Effector CD8-positive, alpha-beta T cell (primary cell): ENCODE results near the gene CRPPA.

Experiments
- DNase-seq: peaks from one replicate; lab custom pipeline; 2025; lab: John Stamatoyannopoulos, UW

CRPPA gene

DNA sequence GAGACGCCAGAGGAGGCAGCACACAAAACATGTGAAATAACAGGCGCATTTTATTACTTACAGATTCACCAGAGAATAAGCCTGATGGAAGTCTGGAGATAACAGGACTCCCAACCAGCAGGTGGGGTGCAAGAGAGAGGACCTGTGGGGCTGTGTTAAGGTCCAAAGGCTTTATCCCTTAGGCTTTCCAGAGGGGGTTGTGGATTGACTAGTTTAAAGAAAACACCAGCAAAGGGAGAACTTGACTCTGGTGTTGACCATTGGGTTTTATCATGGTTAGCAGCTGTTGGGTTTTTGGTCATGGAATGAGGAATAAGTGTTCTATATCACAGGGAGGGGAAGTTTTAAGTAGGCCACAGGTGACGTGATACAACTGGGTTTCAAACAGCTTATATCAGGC lies 1.6 kb upstream of the CRPPA start:
- no peak for DNase-seq

DNA sequence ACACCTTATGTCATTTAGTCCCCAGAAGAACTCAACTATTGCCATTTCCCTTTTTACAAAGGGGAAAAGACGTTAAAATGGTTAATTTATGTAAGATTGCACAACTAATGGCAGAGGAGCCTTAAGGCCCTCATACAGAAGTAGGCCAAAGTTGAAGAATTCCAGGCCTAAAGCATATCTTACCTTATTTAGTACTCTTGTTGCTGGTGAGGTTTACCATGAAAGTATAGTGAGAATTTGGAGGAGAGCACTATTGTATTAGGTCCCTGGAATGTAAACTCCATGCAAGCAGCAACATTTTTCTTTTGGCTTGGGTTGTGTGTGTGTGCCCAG lies 731 bp upstream of the CRPPA start:
- DNase-seq: no peak

DNA sequence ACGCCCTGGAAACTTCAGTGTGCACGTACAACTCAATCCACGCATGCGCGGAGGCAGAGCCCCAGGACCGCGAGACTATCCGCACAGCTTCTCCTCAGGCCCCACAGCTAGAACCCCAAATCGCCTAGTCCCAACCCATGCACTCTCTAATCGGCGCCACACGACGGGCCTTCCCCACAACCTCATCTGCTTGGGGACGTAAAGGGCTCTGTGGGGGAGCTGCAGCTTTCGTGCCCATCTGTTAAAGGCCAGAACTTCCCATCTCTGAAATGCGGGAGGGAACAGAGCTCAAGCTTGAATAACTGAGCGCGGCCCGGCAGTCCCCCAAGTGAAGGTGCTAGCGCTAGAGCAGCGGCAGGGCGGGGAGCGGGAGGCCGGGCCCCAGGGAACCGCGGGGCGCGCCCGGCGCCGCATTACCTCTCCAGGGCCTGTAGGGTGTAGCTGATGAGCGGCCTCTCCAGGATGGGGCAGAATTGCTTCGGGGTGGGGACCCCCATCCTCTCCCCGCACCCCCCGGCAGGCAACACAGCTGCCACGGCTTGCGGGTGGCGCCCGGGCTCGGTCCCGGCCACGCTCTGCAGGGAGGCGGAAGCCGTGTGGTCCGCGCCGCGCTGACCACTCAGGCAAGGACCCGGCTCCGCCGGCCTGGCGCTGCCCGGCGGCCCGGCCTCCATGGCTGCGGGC lies 547 bp downstream of the CRPPA start:
- peak; percentile 71 for DNase-seq

DNA sequence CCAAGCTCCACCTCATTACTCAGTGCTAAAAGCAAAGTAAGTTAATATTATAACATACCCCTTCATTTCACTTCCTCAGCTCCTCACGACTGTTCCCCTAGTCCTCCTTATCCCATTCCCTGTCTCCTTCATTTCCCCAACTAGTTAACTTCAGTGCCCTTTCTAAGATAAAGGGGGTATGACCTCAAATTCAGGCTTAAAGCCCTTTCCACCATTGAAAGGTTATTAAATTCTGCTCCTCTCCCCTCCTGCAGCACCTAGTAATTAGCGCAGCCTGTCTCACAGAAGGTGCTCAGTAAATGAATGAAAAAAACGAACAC lies 1.0 kb downstream of the CRPPA start:
- no peak for DNase-seq

DNA sequence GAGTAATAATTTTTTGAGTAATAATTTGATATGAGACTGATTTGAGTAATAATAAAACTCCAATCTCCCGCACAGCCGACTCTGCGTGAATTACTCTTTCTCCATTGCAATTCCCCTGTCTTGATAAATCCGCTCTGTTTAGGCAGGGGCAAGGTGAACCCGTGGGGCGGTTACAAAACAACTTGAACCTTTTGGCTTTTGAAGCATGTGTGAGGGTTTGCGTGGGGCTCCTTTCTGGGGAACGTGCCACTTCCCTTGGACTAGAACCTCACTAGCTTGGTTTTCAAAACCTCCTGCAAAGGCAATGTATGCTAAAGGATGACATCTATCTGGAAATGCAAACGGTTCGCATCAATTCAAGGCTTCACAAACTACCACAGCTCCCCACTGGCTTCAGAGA lies 1.5 kb downstream of the CRPPA start:
- DNase-seq: no peak

DNA sequence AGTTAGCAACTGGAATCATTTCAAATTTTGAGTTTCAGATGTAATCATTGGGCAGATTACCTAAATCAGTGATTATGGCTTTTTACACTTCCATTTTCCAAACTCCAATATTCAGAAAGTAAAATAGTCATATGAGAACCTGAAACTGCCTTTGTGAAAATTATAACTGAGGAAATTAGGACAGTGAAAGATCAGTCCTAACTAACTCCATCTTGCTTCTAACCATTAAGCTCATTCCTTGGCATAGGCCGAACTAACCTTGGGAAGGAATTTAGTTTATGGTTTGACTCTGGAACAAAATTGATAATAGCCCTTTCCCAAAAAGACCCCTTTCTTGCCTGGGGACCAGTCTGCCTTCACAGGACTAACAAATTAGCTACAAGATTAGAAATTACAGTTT lies 2.2 kb downstream of the CRPPA start:
- DNase-seq: no peak

DNA sequence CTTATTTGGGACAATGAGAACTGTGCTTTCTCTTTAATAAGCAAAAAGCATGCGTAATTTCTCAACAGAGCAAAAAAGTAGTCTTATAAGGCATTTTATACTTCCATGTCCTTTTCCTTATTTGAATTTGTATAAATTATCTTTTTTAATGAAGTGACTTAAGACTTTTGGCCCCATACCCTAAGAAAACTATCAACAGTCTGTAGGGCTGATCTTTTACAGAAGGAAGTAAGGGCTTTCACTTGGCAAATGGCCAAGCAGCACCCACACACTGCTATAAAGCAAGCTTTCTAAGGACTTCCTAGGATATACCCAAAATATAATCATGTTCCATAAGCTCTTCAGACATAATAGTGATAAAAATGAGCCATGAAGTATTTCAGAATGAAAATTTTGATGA lies 3.4 kb downstream of the CRPPA start:
- DNase-seq: no peak

DNA sequence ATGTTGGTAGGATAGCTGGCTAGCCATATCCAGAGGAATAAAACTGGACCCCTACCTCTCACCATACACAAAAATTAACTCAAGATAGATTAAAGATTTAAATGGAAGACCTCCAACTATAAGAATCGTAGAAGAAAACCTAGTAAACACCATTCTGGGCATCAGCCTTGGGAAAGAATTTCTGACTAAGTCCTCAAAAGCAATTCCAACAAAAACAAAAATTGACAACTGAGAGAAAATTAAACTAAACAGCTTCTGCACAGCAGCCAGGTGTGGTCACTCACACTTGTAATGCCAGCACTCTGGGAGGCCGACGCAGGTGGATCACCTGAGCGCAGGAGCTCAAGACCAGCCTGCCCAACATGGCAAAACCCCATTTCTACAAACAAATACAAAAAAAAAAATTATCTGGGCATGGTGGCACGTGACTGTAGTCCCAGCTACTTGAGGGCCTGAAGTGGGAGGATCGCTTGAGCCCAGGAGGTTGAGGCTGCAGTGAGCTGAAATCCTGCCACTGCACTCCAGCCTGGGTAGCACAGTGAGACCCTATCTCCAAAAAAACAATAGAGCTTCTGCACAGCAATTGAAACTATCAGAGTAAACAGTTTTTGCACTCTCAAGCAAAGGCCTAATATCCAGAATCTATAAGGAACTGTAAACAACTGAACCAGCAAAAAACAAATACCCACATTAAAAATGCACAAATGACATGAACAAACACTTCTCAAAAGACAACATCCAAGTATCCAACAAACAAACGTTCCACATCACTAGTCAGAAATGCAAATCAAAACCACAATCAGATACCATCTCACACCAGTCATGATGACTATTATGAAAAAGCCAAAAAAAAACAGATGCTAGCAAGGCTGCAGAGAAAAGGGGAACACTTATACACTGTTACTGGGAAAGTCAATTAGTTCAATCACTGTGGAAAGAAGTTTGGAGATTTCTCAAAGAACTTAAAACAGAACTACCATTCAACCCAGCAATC lies 4.8 kb downstream of the CRPPA start:
- DNase-seq: no peak

DNA sequence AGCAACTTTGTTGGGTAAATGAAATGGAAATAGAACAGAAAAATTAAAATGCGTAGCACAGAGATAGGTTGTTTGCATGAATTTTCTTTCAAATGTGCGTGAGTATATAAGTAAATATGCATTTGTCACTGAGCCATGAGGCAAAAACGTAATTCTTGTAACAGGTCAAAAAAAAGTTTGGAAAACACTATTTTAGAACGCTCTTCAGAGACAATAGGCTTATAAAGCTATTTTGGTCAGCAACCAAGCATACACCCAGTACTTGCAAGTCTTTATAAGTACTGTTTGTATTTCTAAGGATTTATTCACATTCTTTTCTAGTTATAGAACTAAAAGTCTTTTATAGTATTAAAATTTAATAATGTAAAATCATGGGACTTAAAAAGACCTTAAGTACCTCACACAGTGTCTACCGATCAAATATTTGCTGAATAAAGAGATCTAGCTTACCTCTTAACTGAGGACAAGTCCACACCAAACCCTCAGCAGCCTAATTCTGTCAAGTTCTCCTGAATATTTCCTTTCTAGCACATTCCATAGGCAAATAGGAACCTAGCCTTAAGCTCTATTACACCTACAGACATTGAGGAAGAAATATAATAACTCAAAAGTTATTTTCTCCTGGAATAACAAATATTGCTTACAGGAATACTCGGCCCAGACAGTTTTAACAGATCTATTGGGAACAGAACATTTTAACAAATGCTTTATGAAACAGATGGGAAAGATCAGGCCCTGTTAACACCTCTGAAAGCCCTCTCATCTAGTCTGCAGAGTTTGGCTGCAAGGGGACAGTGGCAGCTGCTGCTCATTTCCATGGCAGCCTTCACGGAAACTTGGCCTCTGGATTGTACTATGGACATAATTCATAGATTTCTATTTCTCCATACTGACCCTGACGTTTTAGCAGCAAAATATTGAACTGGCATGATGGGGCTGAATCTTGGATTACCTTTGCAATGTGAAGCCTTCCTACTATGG lies 8.8 kb downstream of the CRPPA start:
- no peak for DNase-seq

DNA sequence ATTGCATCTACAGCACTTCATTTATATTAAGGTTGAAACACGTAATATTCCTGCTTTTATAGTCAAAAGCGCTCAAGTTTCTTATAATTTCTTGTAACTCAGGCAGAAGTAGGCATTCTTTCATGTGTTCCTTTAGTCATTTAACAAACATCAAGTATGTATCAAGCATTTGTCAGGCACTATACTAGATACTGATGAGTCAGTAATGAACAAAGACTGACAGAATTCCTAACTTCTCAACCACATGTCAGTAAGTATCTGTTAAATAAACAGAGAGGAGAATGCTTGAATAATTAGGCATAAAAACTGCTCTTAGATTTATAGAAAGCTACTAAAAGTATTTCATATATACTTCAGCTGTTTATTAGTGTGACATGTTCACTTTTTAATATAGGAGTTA lies 9.9 kb downstream of the CRPPA start:
- no peak for DNase-seq

DNA sequence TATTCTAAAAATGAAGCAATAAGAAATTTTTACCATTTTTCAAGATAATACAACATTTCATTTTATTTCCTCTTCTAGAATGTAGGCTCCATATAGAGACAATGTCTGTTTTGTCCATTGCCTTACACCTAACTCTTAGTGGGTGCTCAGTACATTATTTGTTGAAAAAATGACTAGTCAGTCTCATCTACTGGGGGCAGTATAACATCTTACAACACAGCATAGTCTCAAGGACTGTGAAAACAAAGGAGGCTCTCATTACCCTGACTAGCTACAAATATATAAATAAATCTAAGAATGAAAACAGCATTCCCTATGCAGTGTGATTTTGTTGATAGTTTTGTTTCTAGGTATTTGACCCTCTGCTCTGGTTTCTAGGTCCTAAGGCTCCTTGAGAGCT lies 11.6 kb downstream of the CRPPA start:
- DNase-seq: no peak

DNA sequence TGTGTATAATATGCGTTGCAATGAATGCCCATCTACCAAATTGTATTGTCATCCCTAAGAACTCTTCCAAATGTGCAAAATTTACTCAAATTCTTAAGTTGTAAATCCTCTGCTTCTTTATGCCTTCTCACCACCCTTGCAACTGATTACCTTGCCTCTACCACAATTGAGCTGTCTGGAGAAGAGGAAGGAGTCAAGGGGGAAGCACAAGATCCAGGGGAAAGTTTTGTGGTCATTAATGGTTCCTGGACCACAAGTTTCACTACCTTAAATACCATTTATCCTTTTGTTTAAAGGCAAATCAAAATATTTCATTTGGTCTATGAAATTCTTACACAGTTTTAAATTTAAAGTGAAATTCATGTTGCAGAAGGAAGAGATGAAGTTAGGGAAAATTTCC lies 16.7 kb downstream of the CRPPA start:
- DNase-seq: no peak

DNA sequence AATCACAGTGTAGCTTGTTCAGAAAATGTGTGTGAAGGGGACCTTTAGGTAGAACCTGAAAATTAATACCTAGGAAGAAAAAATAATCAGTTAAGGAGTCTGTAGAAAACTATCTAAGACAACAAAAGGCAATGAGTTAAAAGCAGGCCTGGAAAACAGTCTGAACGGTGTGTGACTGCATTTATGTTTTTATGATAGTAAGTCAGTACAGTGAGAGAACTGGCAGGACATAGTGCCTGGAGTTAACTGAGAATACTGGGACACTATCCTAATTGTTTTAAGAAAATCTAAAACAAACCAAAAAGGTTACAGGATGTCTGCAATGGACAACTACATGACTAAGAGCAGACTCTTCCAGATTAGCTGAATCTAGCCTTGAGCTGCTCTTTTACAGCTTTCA lies 17.9 kb downstream of the CRPPA start:
- no peak for DNase-seq

DNA sequence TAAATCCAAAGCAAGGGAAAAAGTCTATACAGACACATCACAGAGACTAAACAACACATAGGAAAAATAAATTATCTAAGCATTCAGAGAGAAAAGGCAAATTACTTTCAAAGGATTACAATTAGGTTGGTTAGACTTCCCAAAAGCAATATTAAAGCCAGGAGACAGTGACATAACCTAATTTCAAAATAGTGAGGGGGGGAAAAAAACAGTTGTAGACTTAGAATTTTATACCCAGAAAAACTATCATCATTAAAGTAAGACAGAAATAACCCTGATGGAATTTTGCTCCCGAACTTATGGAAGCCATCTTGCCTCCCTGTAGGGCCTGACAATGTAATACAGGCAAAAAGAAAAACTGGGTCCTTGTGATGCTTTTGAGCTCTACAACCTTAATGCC lies 18.4 kb downstream of the CRPPA start:
- DNase-seq: no peak

DNA sequence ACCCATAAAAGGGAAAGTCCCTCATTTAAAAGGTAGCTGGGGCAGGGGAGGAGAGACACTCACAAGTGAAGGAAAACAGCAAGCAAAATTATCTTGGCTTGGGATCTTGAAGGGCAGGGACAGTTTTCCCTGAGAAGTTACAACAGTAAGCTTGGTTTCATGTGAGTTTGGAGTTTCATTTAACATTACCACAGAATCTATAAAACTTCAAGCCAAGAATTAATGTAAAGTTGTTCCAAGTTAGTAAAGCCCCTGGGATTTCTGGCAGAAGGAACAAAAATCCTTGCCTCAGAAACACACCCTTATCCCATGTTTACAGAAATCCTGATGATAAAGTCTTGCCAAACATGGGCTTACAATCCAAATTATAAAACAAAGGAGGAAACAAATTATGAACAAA lies 19.2 kb downstream of the CRPPA start:
- no peak for DNase-seq

DNA sequence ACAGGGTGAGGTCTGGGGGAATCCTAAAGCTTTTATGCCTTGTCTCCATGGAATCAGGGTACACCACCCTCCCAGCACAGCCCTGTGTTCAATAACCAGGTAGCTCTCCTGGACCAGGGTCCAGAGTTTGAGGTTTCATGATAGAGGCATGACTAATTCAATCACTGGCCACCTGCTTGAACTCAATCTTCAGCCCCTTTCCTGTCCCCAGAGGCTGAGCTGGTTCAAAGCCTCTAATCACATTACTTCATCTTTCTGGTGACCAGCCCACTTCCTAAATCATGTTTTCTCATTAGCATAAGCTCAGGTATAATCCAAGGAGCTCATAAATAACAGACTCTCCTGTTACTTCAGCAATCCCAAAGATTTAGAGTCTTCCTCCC lies 20.5 kb downstream of the CRPPA start:
- no peak for DNase-seq

DNA sequence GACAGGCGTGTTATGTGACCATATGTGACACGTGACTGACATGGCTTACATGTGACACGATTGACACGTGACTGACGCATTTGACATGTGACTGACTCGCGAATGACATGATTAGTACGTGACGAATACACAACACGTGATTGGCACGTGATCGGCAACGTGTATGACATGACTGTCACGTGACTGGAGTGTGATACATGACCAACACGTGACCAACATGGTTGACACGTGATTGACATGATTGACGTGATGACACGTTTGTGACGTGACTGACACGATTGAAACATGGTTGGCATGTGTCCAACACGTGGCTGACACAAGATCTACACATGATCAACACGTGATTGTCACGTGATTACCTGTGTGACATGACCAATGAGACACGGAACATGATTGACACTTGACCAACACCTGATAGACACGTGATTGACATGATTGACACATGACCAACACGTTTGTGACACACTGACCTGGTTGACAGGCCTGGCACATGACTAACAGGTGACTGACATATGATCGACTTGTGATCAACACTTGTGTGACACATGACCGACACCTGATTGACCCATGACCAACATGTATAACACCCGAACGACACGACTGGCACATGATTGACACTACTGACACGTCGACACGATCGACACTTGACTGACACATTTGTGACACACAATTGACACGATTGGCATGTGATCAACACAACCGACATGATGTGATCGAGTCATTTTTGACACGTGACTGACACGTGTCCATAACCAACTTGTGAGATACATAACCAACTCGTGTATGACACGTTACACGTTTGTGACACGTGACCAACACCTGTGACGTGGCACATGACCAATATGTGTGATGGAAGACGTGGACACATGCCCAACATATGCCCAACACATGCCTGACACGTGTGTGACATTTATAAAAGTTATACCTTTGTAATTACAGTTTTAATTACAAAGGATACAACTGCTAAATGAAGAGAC lies 21.1 kb downstream of the CRPPA start:
- DNase-seq: no peak

DNA sequence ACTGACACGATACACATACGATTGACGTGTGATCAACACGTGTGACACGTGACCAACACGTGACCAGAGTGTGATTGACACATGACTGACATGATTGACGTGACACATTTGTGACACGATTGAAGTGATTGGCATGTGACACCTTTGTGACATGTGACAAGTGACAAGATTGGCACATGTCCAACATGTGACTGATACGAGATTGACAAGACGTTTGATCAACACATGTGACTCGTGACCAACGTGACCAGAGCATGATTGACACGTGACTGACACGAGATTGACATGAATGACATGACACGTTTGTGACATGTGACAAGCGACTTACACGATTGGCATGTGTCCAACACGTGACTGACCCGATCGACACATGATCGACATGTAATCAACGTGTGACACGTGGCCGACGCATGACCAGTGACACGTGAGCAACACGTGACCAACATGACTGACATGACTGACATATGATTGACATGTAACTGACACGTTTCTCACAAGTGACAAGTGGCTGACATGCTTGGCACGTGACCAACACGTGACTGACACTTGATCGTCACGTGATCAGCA lies 22.0 kb downstream of the CRPPA start:
- DNase-seq: no peak

DNA sequence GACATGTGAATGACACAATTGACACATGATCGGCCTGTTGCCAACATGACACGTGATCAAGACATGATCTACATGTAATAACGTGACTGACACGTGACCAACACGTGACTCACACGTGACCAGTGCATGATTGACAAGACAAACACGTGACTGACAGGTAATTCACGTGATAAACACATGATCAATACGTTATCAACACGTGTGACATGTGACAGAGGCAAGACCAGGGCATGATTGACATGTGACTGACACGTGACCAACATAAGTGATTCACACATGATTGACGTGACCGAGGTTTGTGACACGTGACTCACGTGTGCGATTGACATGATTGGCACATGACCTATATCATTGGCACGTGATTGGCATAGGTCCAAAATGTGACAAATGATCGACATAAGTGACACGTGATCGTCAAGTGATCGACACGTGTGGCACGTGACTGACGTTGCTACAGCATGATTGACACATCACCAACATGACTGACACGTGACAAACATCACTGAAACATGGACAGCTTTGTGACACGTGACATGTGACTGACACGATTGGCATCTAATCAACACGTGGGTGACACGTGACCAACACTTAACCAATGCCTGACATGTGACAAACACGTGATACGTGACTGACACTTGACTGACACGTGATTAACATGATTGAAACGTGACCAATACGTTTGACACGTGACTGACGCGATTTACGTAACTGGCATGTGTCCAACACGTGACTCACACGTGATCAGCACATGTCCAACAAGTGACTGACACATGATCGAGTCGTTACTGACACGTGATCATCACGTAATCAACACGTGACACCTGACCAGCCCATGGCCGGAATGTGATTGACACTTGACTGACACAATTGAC lies 23.0 kb downstream of the CRPPA start:
- no peak for DNase-seq
